ENCODE data around the gene NOTCH2. TPM values are rescaled to one million over a fixed set of nuclear protein-coding genes. Genes with fewer than 3 reads are reported as not detected.
A peak's percentile ranks its signal among the peaks of the same experiment; 100 is the strongest.

The NOTCH2 gene
- polyA plus RNA-seq, 1 experiment, result 40.7 TPM

- H3K4me3 ChIP-seq (ENCODE audit: low read depth, low read length), result no peak overlapping the region
- CTCF ChIA-PET, result no interaction called here
- TF ChIP-seq, protein P1, sequence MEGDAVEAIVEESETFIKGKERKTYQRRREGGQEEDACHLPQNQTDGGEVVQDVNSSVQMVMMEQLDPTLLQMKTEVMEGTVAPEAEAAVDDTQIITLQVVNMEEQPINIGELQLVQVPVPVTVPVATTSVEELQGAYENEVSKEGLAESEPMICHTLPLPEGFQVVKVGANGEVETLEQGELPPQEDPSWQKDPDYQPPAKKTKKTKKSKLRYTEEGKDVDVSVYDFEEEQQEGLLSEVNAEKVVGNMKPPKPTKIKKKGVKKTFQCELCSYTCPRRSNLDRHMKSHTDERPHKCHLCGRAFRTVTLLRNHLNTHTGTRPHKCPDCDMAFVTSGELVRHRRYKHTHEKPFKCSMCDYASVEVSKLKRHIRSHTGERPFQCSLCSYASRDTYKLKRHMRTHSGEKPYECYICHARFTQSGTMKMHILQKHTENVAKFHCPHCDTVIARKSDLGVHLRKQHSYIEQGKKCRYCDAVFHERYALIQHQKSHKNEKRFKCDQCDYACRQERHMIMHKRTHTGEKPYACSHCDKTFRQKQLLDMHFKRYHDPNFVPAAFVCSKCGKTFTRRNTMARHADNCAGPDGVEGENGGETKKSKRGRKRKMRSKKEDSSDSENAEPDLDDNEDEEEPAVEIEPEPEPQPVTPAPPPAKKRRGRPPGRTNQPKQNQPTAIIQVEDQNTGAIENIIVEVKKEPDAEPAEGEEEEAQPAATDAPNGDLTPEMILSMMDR (IDR thresholded peaks at IDR 0.05; ENCODE audit: insufficient read depth, low read depth, low read length), result no peak
- POLR2A ChIA-PET, result no interaction called here
- peaks cover 12% of the 10 kb centered on the region for H3K36me3 ChIP-seq (ENCODE audit: control insufficient read depth, insufficient read depth, low read length)
- DNase-seq (ENCODE audit: low read depth), result no peak
- H3K27me3 ChIP-seq (ENCODE audit: control insufficient read depth, insufficient read depth, low read length), result no peaks in the 10 kb centered on the region
These were observed 116.0 kb downstream of the NOTCH2 start for GRCh38 chr1:119953266-119953998.

- CTCF ChIA-PET, result no interaction called here
- POLR2A ChIA-PET, result no interaction called here
- Histone ChIP-seq H3K4me3 (ENCODE audit: low read depth, low read length) (no peak overlapping the region), H3K27me3 (ENCODE audit: control insufficient read depth, insufficient read depth, low read length) (no peaks in the 10 kb centered on the region), H3K36me3 (ENCODE audit: control insufficient read depth, insufficient read depth, low read length) (peaks cover 16% of the 10 kb centered on the region)
- no peak for DNase-seq (ENCODE audit: low read depth)
- TF ChIP-seq, protein P1 (IDR thresholded peaks at IDR 0.05; ENCODE audit: insufficient read depth, low read depth, low read length), result no peak
These were observed 117.0 kb downstream of the NOTCH2 start for GRCh38 chr1:119952496-119952895.

- CTCF ChIA-PET, result interaction anchor here (0.6 to 3.1 kb wide), 25 partner anchors 8 to 349 kb away, joined by 3 to 27 read pairs (median 4); no protein-coding TSS in a partner anchor
- POLR2A ChIA-PET, result no interaction called here
These were observed 120.9 kb downstream of the NOTCH2 start for GRCh38 chr1:119948342-119949214.

DNA sequence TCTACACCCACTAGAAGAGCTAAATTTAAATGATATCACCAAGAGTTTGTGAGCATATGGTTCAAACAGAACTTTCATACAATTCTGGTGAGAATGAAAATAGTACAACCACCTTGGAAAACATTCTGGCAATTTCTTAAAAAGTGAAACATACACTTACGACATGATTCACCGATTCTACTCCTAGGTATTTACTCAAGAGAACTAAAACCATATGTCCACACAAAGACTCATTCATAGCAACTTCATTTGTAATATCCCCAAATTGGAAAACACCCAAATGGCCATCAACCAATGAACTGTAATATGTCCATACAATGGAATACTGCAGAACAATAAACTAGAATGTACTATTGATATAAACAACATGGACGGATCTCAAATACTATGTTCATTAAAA lies 122.0 kb downstream of the NOTCH2 start:
- peak; percentile 77 for DNase-seq (ENCODE audit: low read depth)
- TF ChIP-seq, protein P1 (IDR thresholded peaks at IDR 0.05; ENCODE audit: insufficient read depth, low read depth, low read length), result no peak
- ChIA-PET POLR2A (no interaction called here), CTCF (interaction anchor here (1.1 to 3.1 kb wide), 13 partner anchors 9 to 139 kb away, joined by 3 to 27 read pairs (median 6); no protein-coding TSS in a partner anchor)
- peaks cover 14% of the 10 kb centered on the region for H3K36me3 ChIP-seq (ENCODE audit: control insufficient read depth, insufficient read depth, low read length)
- H3K4me3 ChIP-seq (ENCODE audit: low read depth, low read length), result no peak overlapping the region
- no peaks in the 10 kb centered on the region for H3K27me3 ChIP-seq (ENCODE audit: control insufficient read depth, insufficient read depth, low read length)

More at GRCh38 chr1:119948342-119949214, 120.9 kb downstream of the NOTCH2 start:
- peaks cover 14% of the 10 kb centered on the region for H3K36me3 ChIP-seq (ENCODE audit: control insufficient read depth, insufficient read depth, low read length)
- no peak overlapping the region for H3K4me3 ChIP-seq (ENCODE audit: low read depth, low read length)
- H3K27me3 ChIP-seq (ENCODE audit: control insufficient read depth, insufficient read depth, low read length), result no peaks in the 10 kb centered on the region
- DNase-seq (ENCODE audit: low read depth), result no peak
- TF ChIP-seq, protein P1 (IDR thresholded peaks at IDR 0.05; ENCODE audit: insufficient read depth, low read depth, low read length), result peak; percentile 93

DNA sequence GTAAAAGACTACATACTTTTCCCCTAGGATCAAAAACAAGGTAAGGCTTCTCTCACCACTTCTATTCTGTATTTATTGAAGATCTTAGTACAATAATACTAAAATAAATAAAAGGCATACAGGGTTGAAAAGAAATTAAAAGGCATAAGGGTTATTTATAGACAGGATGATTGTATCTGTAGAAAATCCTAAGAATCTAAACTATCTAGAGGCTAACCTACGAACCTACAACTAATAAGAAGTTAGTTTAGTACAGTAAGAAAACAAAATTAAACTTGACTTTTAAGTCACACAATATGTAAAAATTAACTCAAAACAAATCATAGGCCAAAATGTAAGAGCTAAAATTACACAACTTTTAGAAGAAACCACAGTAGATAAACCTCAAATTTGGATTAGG lies 122.7 kb downstream of the NOTCH2 start:
- no peaks in the 10 kb centered on the region for H3K27me3 ChIP-seq (ENCODE audit: control insufficient read depth, insufficient read depth, low read length)
- POLR2A ChIA-PET, result no interaction called here

More for the DNA sequence above, 122.7 kb downstream of the NOTCH2 start:
- Histone ChIP-seq H3K36me3 (ENCODE audit: control insufficient read depth, insufficient read depth, low read length) (peaks cover 13% of the 10 kb centered on the region), H3K4me3 (ENCODE audit: low read depth, low read length) (no peak overlapping the region)
- TF ChIP-seq, protein P1 (IDR thresholded peaks at IDR 0.05; ENCODE audit: insufficient read depth, low read depth, low read length), result no peak
- DNase-seq (ENCODE audit: low read depth), result no peak
- CTCF ChIA-PET, result interaction anchor here (0.6 kb wide), 1 partner anchor 128 kb away, joined by 4 read pairs; no protein-coding TSS in a partner anchor
